Thoracic aorta (tissue), 2 donors: ENCODE data around the gene POLK. TPM values are rescaled to one million over a fixed set of nuclear protein-coding genes. Genes with fewer than 3 reads are reported as not detected.

Experiments
- ATAC-seq: fragments of 150-250 bp; one replicate; pipeline ENCODE4 v1.8.0; 2017; ENCODE audit warnings: low read depth; ENCODE audit not compliant: insufficient number of reproducible peaks, low FRiP score
- DNase-seq: peaks from one replicate; pipeline ENCODE4 v3.0.0-alpha.2; 2020; ENCODE audit warnings: low spot score
- H3K27ac ChIP-seq, 2 donors: fragments of 200-600 bp; sonication (generic); 1 replicate in 1 of 2; 2 replicates in 1 of 2; pipeline ENCODE4 v1.5.1; 2016; ENCODE audit warnings: mild to moderate bottlenecking in 2 of 2, moderate library complexity in 2 of 2
- H3K27me3 ChIP-seq: fragments of 200-600 bp; sonication (generic); replicated peaks from 2 replicates; pipeline ENCODE4 v1.6.0; 2016; ENCODE audit warnings: mild to moderate bottlenecking; ENCODE audit not compliant: insufficient read depth
- H3K36me3 ChIP-seq: fragments of 200-600 bp; sonication (generic); one replicate; pipeline ENCODE4 v1.5.1; 2016
- H3K4me1 ChIP-seq, 2 donors: fragments of 200-600 bp; sonication (generic); 1 replicate in 1 of 2; 2 replicates in 1 of 2; pipeline versions ENCODE4 v1.5.1 to v1.6.0; 2016; ENCODE audit warnings: low read depth in 2 of 2, mild to moderate bottlenecking in 1 of 2; ENCODE audit not compliant: control insufficient read depth in 1 of 2
- H3K4me3 ChIP-seq: fragments of 200-600 bp; sonication (generic); 2 replicates; pipeline ENCODE4 v1.5.1; 2016; ENCODE audit warnings: mild to moderate bottlenecking
- H3K9me3 ChIP-seq: fragments of 200-600 bp; sonication (generic); 2 replicates; pipeline ENCODE4 v1.5.1; 2016
- total RNA-seq, 2 donors: library from RNA; depleted of rRNA; stranded (reverse); fragments of >200 nt; gene quantifications; one replicate each; pipeline versions ENCODE4 v1.1.0 to v1.2.3, GENCODE V29; 2016
- TF ChIP-seq, protein P1 (sequence below): fragments of 200-600 bp; sonication (generic); IDR thresholded peaks from one replicate; pipeline ENCODE4 v1.5.1; 2019; ENCODE audit warnings: antibody characterized with exemption

The POLK gene
- total RNA-seq, 2 donors from 2014 or later, result 48.2 to 51.4 TPM

GRCh38 chr5:75538211-75538610 is 26.5 kb downstream of the POLK start:
- H3K4me3 ChIP-seq, result no peak overlapping the region
- no peaks in the 10 kb centered on the region for H3K27me3 ChIP-seq
- TF ChIP-seq, protein P1, sequence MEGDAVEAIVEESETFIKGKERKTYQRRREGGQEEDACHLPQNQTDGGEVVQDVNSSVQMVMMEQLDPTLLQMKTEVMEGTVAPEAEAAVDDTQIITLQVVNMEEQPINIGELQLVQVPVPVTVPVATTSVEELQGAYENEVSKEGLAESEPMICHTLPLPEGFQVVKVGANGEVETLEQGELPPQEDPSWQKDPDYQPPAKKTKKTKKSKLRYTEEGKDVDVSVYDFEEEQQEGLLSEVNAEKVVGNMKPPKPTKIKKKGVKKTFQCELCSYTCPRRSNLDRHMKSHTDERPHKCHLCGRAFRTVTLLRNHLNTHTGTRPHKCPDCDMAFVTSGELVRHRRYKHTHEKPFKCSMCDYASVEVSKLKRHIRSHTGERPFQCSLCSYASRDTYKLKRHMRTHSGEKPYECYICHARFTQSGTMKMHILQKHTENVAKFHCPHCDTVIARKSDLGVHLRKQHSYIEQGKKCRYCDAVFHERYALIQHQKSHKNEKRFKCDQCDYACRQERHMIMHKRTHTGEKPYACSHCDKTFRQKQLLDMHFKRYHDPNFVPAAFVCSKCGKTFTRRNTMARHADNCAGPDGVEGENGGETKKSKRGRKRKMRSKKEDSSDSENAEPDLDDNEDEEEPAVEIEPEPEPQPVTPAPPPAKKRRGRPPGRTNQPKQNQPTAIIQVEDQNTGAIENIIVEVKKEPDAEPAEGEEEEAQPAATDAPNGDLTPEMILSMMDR, result no peak
- peaks cover 3% of the 10 kb centered on the region for H3K9me3 ChIP-seq
- no peaks in the 10 kb centered on the region for H3K36me3 ChIP-seq
- ATAC-seq, result no peak
- DNase-seq, result no peak
- H3K4me1 ChIP-seq, result peaks cover 0 to 24% of the 10 kb centered on the region in 2 donors
- H3K27ac ChIP-seq, result no peak overlapping the region

- DNase-seq (no peak), ATAC-seq (no peak)
- no peaks in the 10 kb centered on the region for H3K36me3 ChIP-seq
- H3K9me3 ChIP-seq, result no peaks in the 10 kb centered on the region
- TF ChIP-seq, protein P1, result no peak
- no peak overlapping the region for H3K4me3 ChIP-seq
- H3K4me1 ChIP-seq, result no peaks in the 10 kb centered on the region
- H3K27me3 ChIP-seq, result no peaks in the 10 kb centered on the region
- no peak overlapping the region for H3K27ac ChIP-seq
Measured at GRCh38 chr5:75545131-75545530, 33.4 kb downstream of the POLK start.

- Histone ChIP-seq H3K27ac (no peak overlapping the region), H3K4me3 (no peak overlapping the region), H3K27me3 (no peaks in the 10 kb centered on the region), H3K4me1 (no peaks in the 10 kb centered on the region), H3K36me3 (no peaks in the 10 kb centered on the region), H3K9me3 (no peaks in the 10 kb centered on the region)
- TF ChIP-seq, protein P1, result no peak
- DNase-seq, result no peak
- no peak for ATAC-seq
Measured at GRCh38 chr5:75546830-75547229, 35.1 kb downstream of the POLK start.

GRCh38 chr5:75547812-75548211 is 36.1 kb downstream of the POLK start:
- no peak overlapping the region for H3K27ac ChIP-seq
- TF ChIP-seq, protein P1, result no peak
- ATAC-seq, result no peak

GRCh38 chr5:75550597-75550996 is 38.9 kb downstream of the POLK start:
- peaks cover 16% of the 10 kb centered on the region for H3K36me3 ChIP-seq
- TF ChIP-seq, protein P1, result no peak
- H3K9me3 ChIP-seq, result no peaks in the 10 kb centered on the region
- DNase-seq, result no peak
- no peaks in the 10 kb centered on the region for H3K27me3 ChIP-seq
- H3K4me3 ChIP-seq, result no peak overlapping the region
- ATAC-seq, result no peak
- no peaks in the 10 kb centered on the region for H3K4me1 ChIP-seq
- no peak overlapping the region for H3K27ac ChIP-seq

More at GRCh38 chr5:75547812-75548211, 36.1 kb downstream of the POLK start:
- H3K4me3 ChIP-seq, result no peak overlapping the region
- peaks cover 1% of the 10 kb centered on the region for H3K36me3 ChIP-seq
- no peak for DNase-seq
- no peaks in the 10 kb centered on the region for H3K9me3 ChIP-seq
- no peaks in the 10 kb centered on the region for H3K27me3 ChIP-seq
- no peaks in the 10 kb centered on the region for H3K4me1 ChIP-seq
